Central memory CD4-positive, alpha-beta T cell (primary cell): ENCODE results near the gene ACRBP.

ENCODE experiments used
- DNase-seq: peaks from one replicate; pipeline ENCODE4 v3.0.0; 2022
- total RNA-seq, 3 experiments: gene quantifications; one replicate each; lab custom pipeline; 2026; lab: John Stamatoyannopoulos, UW

ACRBP gene
- total RNA-seq = 0.11 to 2.6 (median 1.4) reads per million in 3 experiments

DNA sequence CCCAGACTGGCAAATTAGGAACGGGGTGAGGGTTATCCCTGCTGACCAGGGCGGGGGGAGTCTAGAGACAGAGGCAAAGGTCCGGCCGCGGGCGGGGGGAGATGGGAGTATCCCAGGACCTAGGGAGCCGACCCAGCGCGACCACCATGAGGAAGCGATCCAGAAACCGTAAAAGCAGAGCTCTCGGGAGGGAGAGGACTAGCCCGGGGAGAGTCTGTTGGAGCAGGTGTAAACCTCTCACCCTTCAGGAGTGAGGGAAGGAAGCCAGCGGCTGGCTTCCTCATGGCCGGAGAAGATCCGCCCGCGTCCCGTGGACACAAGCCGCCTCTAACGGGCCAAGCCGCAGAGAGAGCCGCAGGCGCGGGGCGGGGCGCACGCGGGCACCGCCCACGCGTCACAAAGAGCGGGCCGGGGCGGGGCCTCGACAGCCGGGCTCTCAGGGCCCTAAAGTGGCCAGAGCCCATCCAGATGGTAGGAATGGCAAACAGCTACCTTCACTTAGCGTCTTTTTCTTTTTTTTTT is at the start of gene ACRBP:
Gene ACRBP, minus strand, starts transcription at position 350 of the 522 bp plus-strand sequence. Its CDS starts 66 bp downstream, at position 284.
- DNase-seq = no peak

DNA sequence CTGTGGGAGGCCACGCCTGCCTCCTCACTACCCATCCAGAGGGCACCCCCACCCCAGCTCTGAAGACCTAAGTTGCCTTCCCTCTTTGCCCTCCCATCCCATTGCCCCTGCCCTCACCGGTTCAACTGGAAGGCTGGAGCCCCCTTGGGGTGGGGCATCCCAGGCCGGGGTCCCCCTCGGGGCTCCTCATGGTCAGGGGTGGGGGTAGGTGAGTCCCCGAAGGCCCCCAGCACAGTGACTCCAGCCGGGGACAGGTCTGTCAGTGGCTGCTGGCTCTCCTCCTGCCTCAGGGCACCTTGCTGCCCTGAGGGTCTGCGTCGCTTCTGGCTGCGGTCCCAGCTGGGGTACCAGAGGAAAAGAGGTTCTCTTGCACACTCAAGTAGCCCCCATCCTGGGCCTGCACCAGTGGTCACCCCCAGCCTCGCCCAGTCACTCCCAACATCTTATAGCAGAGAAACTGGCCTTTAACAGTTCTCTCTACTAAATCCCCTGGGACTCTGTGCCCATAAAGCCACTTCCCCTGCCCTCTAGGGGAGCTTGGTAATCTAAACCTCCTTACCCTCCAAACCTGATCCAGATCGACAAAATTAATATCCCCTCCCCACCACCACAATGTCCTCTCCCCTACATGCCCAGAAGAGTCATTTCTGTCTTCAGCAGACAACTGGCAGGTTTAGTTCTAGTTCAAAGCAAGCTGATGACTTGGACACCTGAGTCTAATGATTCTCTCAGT is 48.2 kb upstream of the ACRBP start:
- no peak for DNase-seq

GRCh38 chr12:6694701-6695100 is 47.5 kb upstream of the ACRBP start:
- DNase-seq = no peak

DNA sequence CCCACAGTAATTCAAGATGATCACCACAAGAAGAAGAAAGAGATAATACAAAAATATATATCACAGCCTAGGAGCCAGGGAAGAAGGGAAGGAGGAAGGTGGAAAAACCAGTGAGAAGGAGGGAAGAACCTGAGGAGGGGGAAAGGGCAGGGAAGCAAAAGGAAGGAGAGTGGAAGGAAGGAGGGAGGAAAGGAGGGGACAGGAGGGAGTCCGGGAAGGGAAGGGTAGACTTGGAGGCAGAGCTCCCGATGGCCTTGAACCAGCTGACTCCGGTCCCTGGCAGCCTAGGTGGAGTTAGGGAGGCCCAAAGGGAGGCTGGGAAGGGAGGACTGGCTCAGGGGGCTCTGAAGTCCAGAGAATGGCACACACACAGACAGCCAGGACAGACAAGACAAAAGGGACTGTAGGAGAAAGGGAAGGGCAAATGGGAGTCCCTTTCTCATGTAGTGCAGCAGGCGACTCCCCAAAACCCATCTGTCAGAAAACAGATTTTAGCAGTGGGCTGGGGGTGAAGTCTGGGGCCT is 46.7 kb upstream of the ACRBP start:
- no peak for DNase-seq

DNA sequence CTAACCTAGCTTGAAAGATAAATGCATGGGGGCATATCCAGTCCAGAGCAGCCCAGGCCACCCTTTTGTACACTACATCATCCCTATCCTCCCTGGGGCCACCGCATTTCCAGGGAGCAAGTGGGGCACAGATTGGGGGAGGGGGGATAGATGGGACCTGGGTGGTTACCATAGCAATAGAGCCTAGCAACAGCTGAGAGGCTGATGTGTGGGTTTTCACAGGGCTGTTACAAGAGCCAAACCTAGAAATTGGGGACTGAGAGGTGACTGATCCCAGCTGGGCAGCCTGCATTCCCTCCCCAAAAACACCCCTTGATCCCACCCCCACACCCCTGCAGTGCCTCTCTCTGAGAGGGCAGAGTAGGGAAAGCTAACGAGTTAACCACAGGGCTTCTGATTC is 45.7 kb upstream of the ACRBP start:
- no peak for DNase-seq

- no peak for DNase-seq
Observed at GRCh38 chr12:6691473-6691872, 44.2 kb upstream of the ACRBP start.

- DNase-seq = peak; percentile 97
Observed at GRCh38 chr12:6688999-6689882, 42.0 kb upstream of the ACRBP start, which contains the start of gene ZNF384. ZNF384 (minus strand) TSS chr12:6689375; CDS start chr12:6679520, 9,855 bp downstream.

DNA sequence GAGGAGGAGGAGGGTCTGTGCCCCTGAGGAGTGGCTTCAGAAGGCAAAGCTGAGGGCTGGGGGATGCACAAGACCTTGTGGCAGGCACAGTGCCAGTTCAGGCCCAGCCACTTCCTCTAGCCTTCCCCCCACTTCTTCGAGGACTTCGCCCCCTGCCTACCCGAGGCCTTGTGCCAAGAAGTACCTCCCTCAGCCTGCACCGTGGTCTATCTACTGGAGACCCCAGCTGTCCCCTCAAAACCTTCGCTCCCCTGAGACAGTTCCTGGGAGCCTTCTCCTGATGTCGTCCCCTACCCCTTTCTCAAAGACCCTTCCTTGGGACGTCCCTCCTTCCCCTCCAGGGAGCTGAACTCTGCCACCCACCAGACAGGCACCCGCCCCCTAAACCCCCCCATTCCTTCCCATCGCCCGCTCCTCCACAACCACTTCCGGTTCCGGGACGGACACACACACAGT is 41.3 kb upstream of the ACRBP start:
- DNase-seq = peak; percentile 49

- no peak for DNase-seq
Observed at GRCh38 chr12:6685814-6686213, 38.6 kb upstream of the ACRBP start.

DNA sequence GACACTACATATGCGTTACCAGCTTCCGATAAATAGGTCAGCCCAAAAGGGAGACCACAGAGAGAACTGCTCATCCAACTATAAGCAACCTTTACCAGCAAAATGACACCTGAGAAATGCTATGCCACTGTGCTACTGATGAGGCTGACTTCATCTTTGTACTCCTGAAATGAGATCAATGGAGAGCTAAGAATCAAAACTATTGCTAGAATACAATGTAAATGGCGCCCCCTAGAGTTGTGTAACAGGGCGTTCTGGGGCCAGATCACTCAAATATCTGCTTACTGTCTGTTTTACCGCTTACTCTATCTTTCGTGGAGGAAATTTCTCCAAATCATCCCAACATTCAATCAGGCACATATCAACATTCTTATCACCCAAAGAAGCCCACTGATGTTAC is 37.4 kb upstream of the ACRBP start:
- DNase-seq = peak; percentile 42

- no peak for DNase-seq
Observed at GRCh38 chr12:6676962-6677361, 29.7 kb upstream of the ACRBP start.

DNA sequence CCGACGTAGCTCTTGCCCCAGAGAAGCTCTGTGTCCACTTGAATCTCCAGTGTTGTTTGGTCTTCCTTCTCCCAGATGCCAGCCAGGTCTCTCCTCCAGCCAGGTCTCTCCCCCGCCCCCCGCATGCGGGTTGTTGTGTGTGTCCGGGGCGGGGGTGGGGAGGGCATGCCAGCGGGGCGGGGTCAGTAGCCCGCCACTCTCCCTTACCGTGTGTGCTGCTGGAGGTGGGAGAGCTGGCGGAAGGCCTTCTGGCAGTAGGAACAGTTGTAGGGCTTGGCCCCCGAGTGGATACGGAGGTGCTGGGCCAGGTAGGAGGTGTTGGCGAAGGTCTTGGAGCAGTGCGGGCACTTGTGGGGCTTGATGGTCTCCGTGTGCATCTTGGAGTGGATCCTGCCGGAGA is 24.9 kb upstream of the ACRBP start:
- no peak for DNase-seq

DNA sequence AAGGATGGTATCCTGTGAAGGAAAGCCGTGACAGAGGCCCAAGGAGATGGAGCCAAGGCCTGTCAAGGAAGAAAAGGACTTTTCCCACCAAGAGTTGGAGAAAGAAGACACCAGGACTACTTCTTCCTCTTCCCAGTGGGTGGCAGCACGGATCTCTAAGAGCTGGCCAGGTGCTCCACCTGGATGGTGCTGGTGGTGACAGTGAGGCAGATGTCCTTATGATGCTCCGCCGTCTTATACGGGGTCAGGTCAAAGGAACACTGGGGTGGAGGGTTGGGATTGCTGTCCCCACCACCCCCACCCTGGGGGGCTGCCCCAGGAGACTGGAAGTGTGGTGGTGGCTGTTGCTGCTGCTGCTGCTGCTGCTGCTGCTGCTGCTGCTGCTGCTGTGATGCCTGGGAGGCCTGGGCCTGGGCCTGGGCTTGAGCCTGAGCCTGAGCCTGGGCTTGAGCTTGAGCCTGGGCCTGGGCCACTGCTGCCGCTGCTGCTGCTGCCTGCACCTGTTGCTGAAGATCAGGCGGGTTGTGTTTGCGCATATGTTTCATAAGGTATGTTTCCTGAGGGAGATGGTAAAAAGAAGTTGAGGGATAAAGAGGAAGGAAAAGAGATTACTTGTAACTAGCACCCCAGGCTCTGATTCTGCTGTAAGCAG is 20.5 kb upstream of the ACRBP start:
- DNase-seq = no peak

DNA sequence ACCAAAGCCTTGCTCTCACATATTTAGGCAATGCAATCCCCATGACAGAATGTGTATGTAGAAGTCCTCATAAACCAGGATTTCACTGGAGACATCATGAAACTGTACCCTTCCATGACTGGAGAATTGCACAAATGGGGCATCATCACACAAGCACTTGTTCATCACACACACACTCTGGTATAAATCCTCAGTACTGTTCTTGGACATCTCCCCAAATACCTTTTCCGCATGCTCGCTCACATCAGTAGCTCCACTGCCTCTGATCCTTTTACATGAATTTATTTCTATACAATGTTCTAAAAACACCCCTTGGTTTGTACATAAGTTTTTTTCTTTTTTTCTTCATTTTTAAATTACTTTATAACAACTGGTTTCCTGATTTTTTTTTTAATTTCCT is 19.0 kb upstream of the ACRBP start:
- DNase-seq = no peak

DNA sequence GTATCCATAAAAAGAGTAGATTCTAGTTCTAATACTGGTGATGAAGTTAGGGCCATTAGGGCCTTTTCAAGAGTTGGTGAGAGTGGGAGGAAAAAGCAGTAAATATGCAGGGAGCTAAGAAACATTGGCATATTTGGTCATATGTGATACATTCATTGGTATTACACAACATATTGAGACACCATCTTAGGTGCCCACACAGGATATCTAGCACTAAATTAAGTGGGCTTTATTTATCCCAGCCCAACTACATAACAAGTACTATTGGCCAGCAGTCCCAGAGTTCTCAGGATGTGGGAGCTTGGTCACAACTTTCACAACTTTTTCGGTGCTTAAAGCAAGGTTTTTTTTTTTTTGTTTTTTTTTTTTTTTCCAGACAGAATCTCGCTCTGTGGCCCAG is 17.7 kb upstream of the ACRBP start:
- no peak for DNase-seq

- peak; percentile 99 for DNase-seq
Observed at GRCh38 chr12:6662906-6663742, 15.9 kb upstream of the ACRBP start, which contains the start of gene ING4. ING4 (minus strand) TSS chr12:6663119; CDS start chr12:6663101, 18 bp downstream.

DNA sequence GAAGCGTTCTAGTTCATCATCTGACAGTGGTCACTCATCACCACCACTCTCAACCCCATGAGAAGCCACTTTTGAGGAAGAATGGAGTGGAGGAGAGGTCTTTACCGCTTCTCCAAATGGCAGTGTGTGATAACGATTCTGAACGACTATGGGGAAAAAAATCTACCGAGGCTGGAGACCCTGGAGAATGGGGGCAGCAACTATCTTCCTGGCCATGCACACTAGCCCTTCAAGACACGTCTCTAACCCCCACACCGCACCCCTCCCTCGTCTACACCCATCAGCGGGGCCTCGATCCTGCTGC is 15.3 kb upstream of the ACRBP start:
- no peak for DNase-seq

DNA sequence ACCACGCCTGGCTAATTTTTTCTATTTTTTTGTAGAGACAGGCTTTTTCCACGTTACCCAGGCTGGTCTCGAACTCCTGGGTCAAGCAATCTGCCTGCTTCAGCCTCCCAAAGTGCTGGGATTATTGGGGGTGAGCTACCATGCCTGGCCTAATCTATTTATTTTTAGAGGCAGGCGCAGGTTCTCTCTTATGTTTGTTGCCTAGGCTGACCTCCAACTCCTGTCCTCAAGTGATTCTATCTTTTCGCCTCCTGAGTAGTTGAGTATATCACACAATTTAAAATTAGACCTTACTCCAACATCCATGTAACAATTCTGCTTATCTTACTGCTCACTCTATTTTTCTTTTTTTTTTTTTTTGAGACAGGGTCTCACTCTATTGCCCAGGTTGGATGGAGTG is 6.8 kb upstream of the ACRBP start:
- DNase-seq = no peak

DNA sequence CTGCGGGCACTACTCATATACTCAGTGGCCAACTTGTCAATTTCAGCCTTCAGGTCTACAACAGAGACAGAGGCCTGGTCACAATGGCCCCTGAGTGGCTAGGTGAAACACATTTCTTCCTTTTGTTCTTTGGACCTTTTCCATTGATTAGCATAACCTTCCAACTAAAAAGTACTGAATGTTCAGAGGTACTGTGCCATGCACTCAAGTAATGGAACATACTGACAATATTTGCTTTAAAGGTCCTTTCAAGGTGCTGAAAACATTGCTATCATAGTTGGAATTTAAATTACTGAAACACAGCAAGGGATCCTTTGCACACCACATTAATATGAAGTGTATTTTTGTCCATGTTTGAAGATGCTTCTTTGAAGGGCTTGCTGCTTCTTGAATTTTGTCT is 6.1 kb upstream of the ACRBP start:
- DNase-seq = no peak

DNA sequence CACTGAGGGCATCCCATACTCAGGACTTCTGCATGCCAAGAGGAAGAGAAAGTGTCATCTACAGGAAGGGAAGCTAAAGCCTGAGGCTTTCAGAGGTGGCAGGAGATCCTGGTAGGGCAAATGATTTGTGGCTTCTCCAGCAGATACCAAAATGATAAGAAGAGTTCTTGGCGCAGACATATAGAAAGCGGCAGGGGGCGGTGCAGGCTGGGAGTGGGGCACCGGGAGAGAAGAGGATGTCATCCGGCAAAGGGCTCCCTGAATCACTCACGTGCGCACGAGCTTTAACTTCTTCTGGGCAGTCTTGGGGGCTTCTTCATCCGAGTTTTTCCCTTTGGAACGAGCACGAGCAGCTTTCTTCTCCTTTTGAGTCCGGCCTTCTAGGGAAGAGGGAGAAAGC is 5.2 kb upstream of the ACRBP start:
- DNase-seq = no peak

DNA sequence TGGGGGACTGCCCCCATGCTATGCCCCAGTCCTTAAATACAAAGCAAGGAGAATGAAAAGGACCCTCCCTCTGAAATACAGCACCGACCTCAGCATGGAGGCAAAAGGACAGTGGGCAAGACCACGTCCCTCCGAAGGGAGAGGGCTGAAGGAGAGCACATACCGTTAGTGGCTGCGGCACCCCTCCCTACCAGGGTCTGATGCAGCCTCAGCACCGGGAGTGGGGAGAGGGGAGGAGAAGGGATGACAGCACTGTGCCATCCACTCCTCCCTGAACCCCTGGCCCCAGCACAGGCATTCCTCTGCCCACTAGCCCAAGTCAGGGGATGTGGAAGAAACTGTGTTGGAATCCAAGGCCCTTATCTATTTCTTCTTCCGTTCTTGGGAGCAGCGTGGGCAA is 3.6 kb upstream of the ACRBP start:
- no peak for DNase-seq
